Measurements from ENCODE around the gene UTS2B. TPM values are rescaled to one million over a fixed set of nuclear protein-coding genes. Genes with fewer than 3 reads are reported as not detected.
"Not testable (repeated sequence)": the region's sequence is repeated elsewhere in the genome, so short reads cannot be mapped to it uniquely, and the experiment has no call there.

The UTS2B gene
- total RNA-seq, 1 donor from 2014 or later, result 0.70 TPM

- no peak for DNase-seq (ENCODE audit: low spot score)
Measured at GRCh38 chr3:191280111-191280510, 50.2 kb downstream of the UTS2B start.

GRCh38 chr3:191275751-191276150 lies 54.6 kb downstream of the UTS2B start:
- DNase-seq (ENCODE audit: low spot score), result no peak

GRCh38 chr3:191275244-191275643 lies 55.1 kb downstream of the UTS2B start:
- DNase-seq (ENCODE audit: low spot score), result not testable (repeated sequence)

- no peak for DNase-seq (ENCODE audit: low spot score)
Measured at GRCh38 chr3:191269289-191270085, 60.8 kb downstream of the UTS2B start.

GRCh38 chr3:191268737-191269136 lies 61.6 kb downstream of the UTS2B start:
- no peak for DNase-seq (ENCODE audit: low spot score)

- no peak for DNase-seq (ENCODE audit: low spot score)
Measured at GRCh38 chr3:191263850-191264249, 66.5 kb downstream of the UTS2B start.

- DNase-seq (ENCODE audit: low spot score), result no peak
Measured at GRCh38 chr3:191263365-191263764, 67.0 kb downstream of the UTS2B start.

GRCh38 chr3:191262650-191263049 lies 67.7 kb downstream of the UTS2B start:
- DNase-seq (ENCODE audit: low spot score), result no peak

GRCh38 chr3:191261304-191261638 lies 69.1 kb downstream of the UTS2B start:
- no peak for DNase-seq (ENCODE audit: low spot score)

GRCh38 chr3:191260431-191261303 lies 69.7 kb downstream of the UTS2B start:
- DNase-seq (ENCODE audit: low spot score), result no peak

GRCh38 chr3:191259486-191259885 lies 70.8 kb downstream of the UTS2B start:
- DNase-seq (ENCODE audit: low spot score), result no peak

GRCh38 chr3:191257286-191257685 lies 73.0 kb downstream of the UTS2B start:
- no peak for DNase-seq (ENCODE audit: low spot score)

GRCh38 chr3:191256405-191256804 lies 73.9 kb downstream of the UTS2B start:
- no peak for DNase-seq (ENCODE audit: low spot score)

- DNase-seq (ENCODE audit: low spot score), result no peak
Measured at GRCh38 chr3:191255156-191255555, 75.2 kb downstream of the UTS2B start.

GRCh38 chr3:191254098-191254873 lies 76.0 kb downstream of the UTS2B start:
- no peak for DNase-seq (ENCODE audit: low spot score)

- DNase-seq (ENCODE audit: low spot score), result no peak
Measured at GRCh38 chr3:191253089-191253799, 77.1 kb downstream of the UTS2B start.

GRCh38 chr3:191246630-191247029 lies 83.7 kb downstream of the UTS2B start:
- no peak for DNase-seq (ENCODE audit: low spot score)

GRCh38 chr3:191246034-191246433 lies 84.3 kb downstream of the UTS2B start:
- not testable (repeated sequence) for DNase-seq (ENCODE audit: low spot score)

- no peak for DNase-seq (ENCODE audit: low spot score)
Measured at GRCh38 chr3:191244242-191244867, 86.0 kb downstream of the UTS2B start.

- no peak for DNase-seq (ENCODE audit: low spot score)
Measured at GRCh38 chr3:191240486-191240885, 89.8 kb downstream of the UTS2B start.

GRCh38 chr3:191239407-191240031 lies 90.8 kb downstream of the UTS2B start:
- DNase-seq (ENCODE audit: low spot score), result no peak
